ENCODE measurements around the gene BBX. TPM values are rescaled to one million over a fixed set of nuclear protein-coding genes. Genes with fewer than 3 reads are reported as not detected.

The BBX gene
- total and polyA plus RNA-seq, 4 donors, result 10.0 to 77.8 (median 45.0) TPM

DNA sequence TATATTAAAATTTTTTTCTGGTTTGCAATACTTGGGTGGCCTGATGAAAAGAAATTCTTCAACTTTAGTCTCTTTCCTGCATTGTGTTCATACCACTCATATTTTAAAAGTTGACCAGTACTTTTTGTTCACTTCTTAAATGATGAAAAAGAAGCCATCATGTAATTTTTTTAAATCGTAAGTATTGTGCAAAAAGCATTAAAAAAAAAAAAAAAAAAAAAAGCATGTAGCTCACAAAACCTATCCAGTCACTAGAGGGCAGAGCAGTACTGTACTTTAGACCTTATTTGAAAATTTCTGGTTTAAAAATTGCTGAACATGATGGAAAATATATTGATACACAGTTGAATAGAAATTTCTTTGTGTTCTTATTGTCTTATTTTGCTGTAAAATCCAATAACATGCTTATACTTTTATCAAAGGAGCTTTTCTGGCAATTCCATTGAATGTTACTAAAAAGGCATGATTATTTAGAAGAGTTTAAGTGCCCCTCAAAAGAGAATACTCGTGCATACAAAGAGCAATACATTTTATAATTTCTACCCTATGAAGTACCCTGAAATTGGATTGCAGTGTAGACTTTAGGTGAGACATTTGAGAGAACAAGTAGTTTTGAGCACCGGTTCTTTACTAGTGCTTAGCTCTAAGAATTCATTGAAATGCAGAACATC lies 137.7 kb downstream of the BBX start:
- H3K4me1 ChIP-seq (ENCODE audit: control insufficient read depth in 1 of 2, insufficient read depth in 2 of 2, low read length in 2 of 2), result peaks cover 0 to 7% of the 10 kb centered on the region in 2 donors
- 50 to 55% methylated on average over 3 of the region's 3 CpGs for WGBS, 2 donors
- DNase-seq (no peak), ATAC-seq (ENCODE audit: low FRiP score) (peak; percentile 73)
- intact Hi-C loops (cut with DNase I), result loop anchor here (5.0 kb wide), 1 partner anchor 82 kb away; no protein-coding TSS in a partner anchor
- H3K27ac ChIP-seq (ENCODE audit: low read depth in 1 of 2, low read length in 2 of 2), result no peak overlapping the region
- no peaks in the 10 kb centered on the region for H3K27me3 ChIP-seq (ENCODE audit: control insufficient read depth in 1 of 2, insufficient read depth in 2 of 2, low read length in 1 of 2)
- H3K36me3 ChIP-seq (ENCODE audit: control insufficient read depth in 1 of 2, insufficient read depth in 2 of 2, low read length in 1 of 2), result no peaks in the 10 kb centered on the region
- H3K9me3 ChIP-seq (ENCODE audit: control insufficient read depth, low read length), result no peaks in the 10 kb centered on the region
- no peak overlapping the region for H3K4me3 ChIP-seq (ENCODE audit: low read length in 2 of 2)

DNA sequence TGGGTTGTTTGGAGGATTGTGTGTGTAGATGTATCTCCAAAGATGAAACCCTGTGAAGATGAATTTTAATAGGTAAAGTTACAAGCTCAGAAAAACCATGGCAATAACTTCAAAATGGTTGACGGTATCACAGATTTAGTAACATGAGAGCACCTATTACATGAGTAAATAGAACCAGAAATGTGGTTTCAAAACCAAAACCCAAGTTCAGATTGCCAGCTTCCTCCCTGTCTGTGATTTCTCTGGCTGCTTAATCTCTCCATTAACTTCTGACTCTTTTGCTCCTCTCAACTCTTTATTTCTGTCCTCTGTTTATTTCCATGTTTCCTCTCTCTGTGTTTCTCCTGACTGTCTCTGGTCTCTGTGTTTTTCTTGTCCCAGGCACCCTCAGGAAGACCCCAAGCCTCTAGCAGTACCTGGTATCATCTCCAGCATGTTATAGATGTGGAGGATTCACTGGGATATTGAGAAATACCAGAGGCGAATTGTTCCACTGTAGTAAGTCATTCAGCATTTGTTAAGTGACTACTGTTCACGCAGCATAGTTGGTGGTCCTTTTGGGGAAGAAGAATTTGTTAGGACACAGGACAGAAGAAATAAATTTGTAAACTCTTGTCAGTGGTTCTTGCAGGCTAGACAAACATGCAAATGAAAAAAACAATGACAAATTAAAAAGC lies 138.8 kb downstream of the BBX start:
- 30 to 38% methylated on average over 3 of the region's 3 CpGs for WGBS, 2 donors
- intact Hi-C loops (cut with DNase I), result loop anchor here (5.0 kb wide), 1 partner anchor 81 kb away; no protein-coding TSS in a partner anchor
- Histone ChIP-seq H3K27me3 (ENCODE audit: control insufficient read depth in 1 of 2, insufficient read depth in 2 of 2, low read length in 1 of 2) (no peaks in the 10 kb centered on the region), H3K9me3 (ENCODE audit: control insufficient read depth, low read length) (no peaks in the 10 kb centered on the region), H3K36me3 (ENCODE audit: control insufficient read depth in 1 of 2, insufficient read depth in 2 of 2, low read length in 1 of 2) (no peaks in the 10 kb centered on the region), H3K4me3 (ENCODE audit: low read length in 2 of 2) (no peak overlapping the region), H3K27ac (ENCODE audit: low read depth in 1 of 2, low read length in 2 of 2) (peak overlapping the region; percentile 73 to 96), H3K4me1 (ENCODE audit: control insufficient read depth in 1 of 2, insufficient read depth in 2 of 2, low read length in 2 of 2) (peaks cover 0 to 7% of the 10 kb centered on the region in 2 donors)
- no peak for DNase-seq
- peak; percentile 24 for ATAC-seq (ENCODE audit: low FRiP score)

DNA sequence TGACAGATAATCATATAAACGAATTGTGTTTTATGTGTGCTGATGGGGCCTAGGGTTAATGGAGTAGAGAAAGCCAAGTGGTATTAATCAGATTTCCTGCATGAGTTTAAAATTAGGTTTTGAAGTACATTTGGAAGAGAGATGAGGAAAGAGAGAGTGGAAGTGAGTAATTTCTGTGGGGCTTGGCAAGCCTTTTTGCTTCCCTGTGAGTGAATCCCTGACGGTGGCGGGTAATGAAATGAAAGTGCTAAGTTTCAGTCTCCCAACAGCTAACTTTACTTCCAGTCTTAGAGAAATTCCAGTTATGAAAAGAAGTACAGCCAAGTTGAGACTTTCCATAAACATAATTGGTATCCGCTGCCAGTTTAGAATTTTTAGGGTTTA lies 139.4 kb downstream of the BBX start:
- H3K27me3 ChIP-seq (ENCODE audit: control insufficient read depth in 1 of 2, insufficient read depth in 2 of 2, low read length in 1 of 2), result no peaks in the 10 kb centered on the region
- intact Hi-C loops (cut with DNase I), result loop anchor here (5.0 kb wide), 1 partner anchor 80 kb away; no protein-coding TSS in a partner anchor
- H3K9me3 ChIP-seq (ENCODE audit: control insufficient read depth, low read length), result no peaks in the 10 kb centered on the region
- no peaks in the 10 kb centered on the region for H3K36me3 ChIP-seq (ENCODE audit: control insufficient read depth in 1 of 2, insufficient read depth in 2 of 2, low read length in 1 of 2)
- H3K27ac ChIP-seq (ENCODE audit: low read depth in 1 of 2, low read length in 2 of 2), result peak overlapping the region in 1 of 2 donors; percentile 96
- DNase-seq (peak in 1 of 2 donors; percentile 65), ATAC-seq (ENCODE audit: low FRiP score) (peak; percentile 74)
- H3K4me1 ChIP-seq (ENCODE audit: control insufficient read depth in 1 of 2, insufficient read depth in 2 of 2, low read length in 2 of 2), result peaks cover 0 to 7% of the 10 kb centered on the region in 2 donors
- peak overlapping the region in 1 of 2 donors; percentile 26 for H3K4me3 ChIP-seq (ENCODE audit: low read length in 2 of 2)
- 2 to 6% methylated on average over 4 of the region's 4 CpGs for whole genome bisulfite sequencing, 2 donors

DNA sequence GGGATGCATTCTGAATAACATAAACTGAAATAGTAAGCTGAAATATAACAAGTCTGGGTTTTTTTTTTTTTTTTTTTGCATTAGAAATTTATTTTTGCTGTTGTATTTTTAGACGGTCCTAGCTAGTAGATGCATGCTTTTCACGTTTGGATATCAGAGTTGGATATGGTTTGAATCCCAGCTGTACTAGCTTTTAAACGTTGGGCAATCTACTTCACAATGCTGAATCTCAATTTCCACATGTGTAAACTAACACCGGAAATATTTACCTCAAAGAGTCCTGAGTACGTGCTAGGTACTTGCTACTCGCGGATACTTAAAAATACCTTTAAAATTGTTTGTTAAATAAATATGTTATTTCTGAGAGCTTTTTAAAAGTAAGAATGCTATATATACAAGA lies 139.8 kb downstream of the BBX start:
- DNase-seq (no peak), ATAC-seq (ENCODE audit: low FRiP score) (peak; percentile 5)
- Histone ChIP-seq H3K27ac (ENCODE audit: low read depth in 1 of 2, low read length in 2 of 2) (no peak overlapping the region), H3K36me3 (ENCODE audit: control insufficient read depth in 1 of 2, insufficient read depth in 2 of 2, low read length in 1 of 2) (no peaks in the 10 kb centered on the region), H3K27me3 (ENCODE audit: control insufficient read depth in 1 of 2, insufficient read depth in 2 of 2, low read length in 1 of 2) (no peaks in the 10 kb centered on the region), H3K4me1 (ENCODE audit: control insufficient read depth in 1 of 2, insufficient read depth in 2 of 2, low read length in 2 of 2) (peaks cover 0 to 7% of the 10 kb centered on the region in 2 donors), H3K4me3 (ENCODE audit: low read length in 2 of 2) (peak overlapping the region in 1 of 2 donors; percentile 26), H3K9me3 (ENCODE audit: control insufficient read depth, low read length) (no peaks in the 10 kb centered on the region)
- WGBS, 2 donors, result 4 to 7% methylated on average over 7 of the region's 7 CpGs
- intact Hi-C loops (cut with DNase I), result loop anchor here (5.0 kb wide), 1 partner anchor 80 kb away; no protein-coding TSS in a partner anchor

DNA sequence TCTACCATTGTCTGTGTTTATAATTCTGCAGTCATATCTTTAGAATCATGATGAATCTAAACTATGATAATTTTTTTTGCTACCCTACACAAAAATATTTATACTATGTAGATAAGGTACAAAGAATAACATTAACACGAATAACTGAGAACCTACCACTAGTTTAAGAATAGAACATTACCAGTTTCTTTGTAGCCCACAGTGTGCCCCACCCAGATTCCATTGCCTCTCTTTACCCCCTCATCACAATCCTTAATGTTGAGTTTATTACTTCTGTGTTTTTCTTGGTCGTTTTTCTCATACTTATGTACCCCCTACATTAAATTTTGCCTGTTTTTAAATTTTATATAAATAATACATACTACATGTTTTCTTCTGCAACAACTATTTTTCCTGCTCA lies 140.5 kb downstream of the BBX start:
- H3K27ac ChIP-seq (ENCODE audit: low read depth in 1 of 2, low read length in 2 of 2), result no peak overlapping the region

DNA sequence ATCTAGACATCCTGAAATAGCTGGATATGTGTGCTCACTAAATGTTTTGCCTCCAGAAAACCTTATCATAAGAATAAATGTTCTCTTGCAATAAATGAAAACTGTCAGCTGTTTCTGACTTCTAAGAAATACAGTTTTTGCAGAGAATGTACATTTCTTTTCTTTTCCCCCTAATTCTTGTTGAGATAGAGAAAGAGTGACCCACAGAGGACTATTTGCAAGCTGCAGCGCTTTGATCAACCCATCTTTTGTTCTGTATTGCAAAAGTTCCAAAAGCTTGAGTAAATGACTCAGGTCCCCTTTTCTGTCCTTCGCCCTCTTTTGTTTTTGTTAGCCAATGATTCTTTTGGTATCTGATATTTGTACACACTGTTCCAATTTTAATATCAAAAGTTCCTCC lies 141.9 kb downstream of the BBX start:
- WGBS, 2 donors, result 47 to 50% methylated on average over 2 of the region's 2 CpGs
- intact Hi-C loops (cut with DNase I), result loop anchor here (5.0 kb wide), 1 partner anchor 78 kb away; no protein-coding TSS in a partner anchor
- DNase-seq, result no peak
- peak overlapping the region in 1 of 2 donors; percentile 80 for H3K27ac ChIP-seq (ENCODE audit: low read depth in 1 of 2, low read length in 2 of 2)
- H3K36me3 ChIP-seq (ENCODE audit: control insufficient read depth in 1 of 2, insufficient read depth in 2 of 2, low read length in 1 of 2), result no peaks in the 10 kb centered on the region
- H3K9me3 ChIP-seq (ENCODE audit: control insufficient read depth, low read length), result no peaks in the 10 kb centered on the region
- H3K27me3 ChIP-seq (ENCODE audit: control insufficient read depth in 1 of 2, insufficient read depth in 2 of 2, low read length in 1 of 2), result no peaks in the 10 kb centered on the region
- no peak for ATAC-seq (ENCODE audit: low FRiP score)
- no peak overlapping the region for H3K4me3 ChIP-seq (ENCODE audit: low read length in 2 of 2)
- H3K4me1 ChIP-seq (ENCODE audit: control insufficient read depth in 1 of 2, insufficient read depth in 2 of 2, low read length in 2 of 2), result peaks cover 0 to 9% of the 10 kb centered on the region in 2 donors

More for the DNA sequence above, 140.5 kb downstream of the BBX start:
- Histone ChIP-seq H3K36me3 (ENCODE audit: control insufficient read depth in 1 of 2, insufficient read depth in 2 of 2, low read length in 1 of 2) (no peaks in the 10 kb centered on the region), H3K9me3 (ENCODE audit: control insufficient read depth, low read length) (no peaks in the 10 kb centered on the region), H3K27me3 (ENCODE audit: control insufficient read depth in 1 of 2, insufficient read depth in 2 of 2, low read length in 1 of 2) (no peaks in the 10 kb centered on the region), H3K4me3 (ENCODE audit: low read length in 2 of 2) (no peak overlapping the region), H3K4me1 (ENCODE audit: control insufficient read depth in 1 of 2, insufficient read depth in 2 of 2, low read length in 2 of 2) (peaks cover 0 to 7% of the 10 kb centered on the region in 2 donors)
- DNase-seq, result no peak
- intact Hi-C loops (cut with DNase I), result loop anchor here (5.0 kb wide), 1 partner anchor 79 kb away; no protein-coding TSS in a partner anchor
- 5 to 7% methylated on average over 2 of the region's 2 CpGs for WGBS, 2 donors
- ATAC-seq (ENCODE audit: low FRiP score), result no peak

DNA sequence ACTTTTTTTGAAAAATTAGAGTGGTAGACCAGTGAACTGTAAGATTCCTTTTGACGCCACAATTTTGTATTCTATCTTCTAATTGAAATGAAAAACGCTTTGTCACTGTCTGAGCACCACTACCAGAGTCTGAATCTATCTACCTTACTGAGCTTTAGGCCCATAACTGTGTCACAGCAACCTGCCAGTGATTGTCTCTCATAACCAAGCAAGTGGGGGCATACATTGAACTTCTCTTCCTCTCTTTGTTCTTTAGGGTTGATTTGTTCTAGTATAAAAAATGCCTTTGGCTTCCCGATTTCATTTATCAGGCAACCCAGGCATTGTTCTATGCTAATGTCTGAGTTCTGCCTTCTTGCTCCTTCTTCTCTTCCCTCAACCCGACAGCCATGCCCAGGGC lies 142.6 kb downstream of the BBX start:
- Histone ChIP-seq H3K4me1 (ENCODE audit: control insufficient read depth in 1 of 2, insufficient read depth in 2 of 2, low read length in 2 of 2) (peaks cover 0 to 10% of the 10 kb centered on the region in 2 donors), H3K36me3 (ENCODE audit: control insufficient read depth in 1 of 2, insufficient read depth in 2 of 2, low read length in 1 of 2) (no peaks in the 10 kb centered on the region), H3K27ac (ENCODE audit: low read depth in 1 of 2, low read length in 2 of 2) (peak overlapping the region; percentile 75 to 80), H3K27me3 (ENCODE audit: control insufficient read depth in 1 of 2, insufficient read depth in 2 of 2, low read length in 1 of 2) (no peaks in the 10 kb centered on the region), H3K9me3 (ENCODE audit: control insufficient read depth, low read length) (no peaks in the 10 kb centered on the region), H3K4me3 (ENCODE audit: low read length in 2 of 2) (no peak overlapping the region)
- DNase-seq, result no peak
- WGBS, 2 donors, result 71 to 73% methylated on average over 4 of the region's 4 CpGs
- intact Hi-C loops (cut with DNase I), result no loop called here
- no peak for ATAC-seq (ENCODE audit: low FRiP score)

DNA sequence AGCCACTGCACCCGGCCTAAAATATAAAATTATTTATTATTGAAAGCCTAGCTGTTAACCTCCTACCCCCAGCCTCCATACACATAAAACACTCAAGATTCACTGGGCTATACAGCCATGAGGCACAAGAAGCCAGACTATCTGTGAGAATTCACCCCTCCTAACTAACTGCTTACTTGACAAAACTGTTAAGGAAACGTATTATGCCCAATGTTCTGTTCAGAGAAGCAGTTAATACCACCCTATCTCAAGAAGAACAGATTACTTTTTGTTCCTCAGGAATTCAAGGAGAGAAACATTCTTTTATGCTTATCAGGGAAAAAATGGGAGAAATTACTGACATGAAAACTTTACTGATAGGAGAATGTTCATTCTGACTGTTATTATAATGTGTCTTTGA lies 144.1 kb downstream of the BBX start:
- Histone ChIP-seq H3K4me3 (ENCODE audit: low read length in 2 of 2) (no peak overlapping the region), H3K9me3 (ENCODE audit: control insufficient read depth, low read length) (no peaks in the 10 kb centered on the region), H3K4me1 (ENCODE audit: control insufficient read depth in 1 of 2, insufficient read depth in 2 of 2, low read length in 2 of 2) (peaks cover 0 to 3% of the 10 kb centered on the region in 2 donors), H3K27me3 (ENCODE audit: control insufficient read depth in 1 of 2, insufficient read depth in 2 of 2, low read length in 1 of 2) (no peaks in the 10 kb centered on the region), H3K36me3 (ENCODE audit: control insufficient read depth in 1 of 2, insufficient read depth in 2 of 2, low read length in 1 of 2) (no peaks in the 10 kb centered on the region), H3K27ac (ENCODE audit: low read depth in 1 of 2, low read length in 2 of 2) (no peak overlapping the region)
- intact Hi-C loops (cut with DNase I), result no loop called here
- DNase-seq (no peak), ATAC-seq (ENCODE audit: low FRiP score) (no peak)
- WGBS, 2 donors, result 72 to 76% methylated on average over 2 of the region's 2 CpGs

Measured in aorta (tissue), 5 donors.